Measurements from ENCODE around the gene STX12.
A peak's percentile ranks its signal among the peaks of the same experiment; 100 is the strongest.
"Not testable (repeated sequence)": the region's sequence is repeated elsewhere in the genome, so short reads cannot be mapped to it uniquely, and the experiment has no call there.

STX12 gene

DNA sequence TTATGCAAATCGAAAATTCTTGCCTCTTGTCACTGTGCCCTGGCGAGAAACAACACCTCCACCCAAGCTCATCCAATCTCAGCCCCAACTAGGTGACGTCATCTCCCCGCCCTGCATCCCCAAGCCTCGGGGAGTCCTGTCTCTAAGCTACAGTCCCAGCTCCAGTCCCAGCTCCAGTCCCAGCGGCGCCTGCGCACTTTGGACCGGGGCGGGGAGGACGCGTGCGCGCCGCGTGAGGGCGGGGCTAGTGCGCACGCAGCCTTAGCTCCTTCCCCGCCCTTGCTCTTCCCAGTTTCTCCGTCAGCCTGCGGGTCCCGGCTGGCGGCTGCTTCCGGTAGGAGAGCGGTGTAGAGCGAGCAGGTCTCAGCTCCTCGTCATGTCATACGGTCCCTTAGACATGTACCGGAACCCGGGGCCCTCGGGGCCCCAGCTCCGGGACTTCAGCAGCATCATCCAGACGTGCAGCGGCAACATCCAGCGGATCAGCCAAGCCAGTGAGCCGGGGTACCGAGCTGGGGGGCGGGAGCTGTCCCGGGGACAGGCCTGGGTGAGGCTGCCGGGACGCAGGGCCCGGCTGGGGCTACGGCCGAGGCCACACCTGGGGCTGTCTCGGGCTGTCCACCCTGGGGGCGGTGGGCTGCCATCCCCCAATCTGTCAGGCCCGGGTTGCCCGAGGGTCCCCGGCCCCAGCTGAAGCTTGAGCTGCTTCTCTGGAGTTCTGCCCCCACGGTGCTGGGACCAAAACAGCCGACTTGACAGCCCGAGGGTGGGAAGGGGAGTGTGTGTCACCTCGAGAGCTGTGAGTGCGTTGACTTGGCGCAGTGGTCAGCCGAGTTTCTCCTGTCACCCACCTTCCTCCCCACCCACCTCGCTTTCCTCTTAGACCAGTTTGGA is at the start of gene STX12:
STX12 (plus strand) TSS at position 288 of the 894 bp plus-strand sequence; CDS start at position 377, 89 bp downstream.
- peak; percentile 58 for FAIRE-seq

DNA sequence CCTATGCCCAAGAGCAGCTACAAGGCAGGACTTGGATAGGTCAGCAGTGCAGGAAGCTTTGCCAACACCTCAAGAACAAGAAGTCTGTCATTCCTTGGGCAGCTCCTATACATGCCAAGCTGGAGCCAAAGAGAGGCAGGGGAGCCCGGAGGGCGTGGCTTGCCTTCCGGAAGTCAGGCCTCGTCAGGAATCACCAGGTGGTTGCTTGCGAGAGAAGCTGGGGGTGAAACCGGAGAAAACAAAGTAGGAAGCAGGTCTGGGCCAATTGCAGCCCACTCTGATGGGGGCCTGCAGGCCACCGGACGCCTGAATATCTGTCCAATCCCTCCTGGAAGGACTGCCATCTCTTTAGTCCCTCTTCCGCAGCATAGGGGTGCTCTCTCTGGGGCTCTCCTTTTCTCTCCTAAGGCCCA is 48.1 kb upstream of the STX12 start:
- FAIRE-seq: no peak

DNA sequence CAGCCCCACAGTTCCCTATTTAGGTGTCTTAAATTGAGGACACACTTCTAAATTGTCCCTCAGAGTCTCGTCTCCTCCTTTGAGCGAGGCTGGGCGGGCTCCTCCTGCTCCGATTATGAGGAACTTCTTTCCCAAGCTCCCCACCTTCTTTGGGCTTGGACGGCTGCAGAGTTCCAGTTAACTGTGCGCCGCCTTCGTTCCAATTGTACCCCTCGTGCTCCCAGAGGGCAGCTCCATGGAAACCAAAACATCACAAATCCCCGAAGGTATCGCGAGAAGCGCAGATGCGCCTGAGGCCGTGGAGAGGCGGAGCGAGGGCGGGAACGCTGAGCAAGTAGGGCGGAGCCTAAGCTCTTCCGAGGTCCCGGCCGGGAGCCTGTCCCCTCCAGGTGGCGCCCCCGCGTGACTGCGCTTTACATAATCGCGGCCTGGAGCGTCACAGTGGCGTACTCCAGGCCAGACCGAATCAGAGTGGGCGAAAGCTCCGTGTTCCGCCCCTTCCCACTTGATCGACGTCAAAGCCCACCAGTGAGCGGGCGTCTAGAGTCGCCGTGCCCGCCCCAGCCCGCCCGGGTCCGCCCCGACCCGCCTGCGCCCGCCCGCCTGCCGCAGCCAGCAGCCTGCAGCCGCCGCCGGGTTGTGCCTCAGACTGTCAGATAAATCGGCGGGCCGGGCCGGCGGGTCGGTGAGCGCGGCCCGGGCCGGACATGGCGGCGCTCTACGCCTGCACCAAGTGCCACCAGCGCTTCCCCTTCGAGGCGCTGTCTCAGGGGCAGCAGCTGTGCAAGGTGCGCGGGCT is 47.4 kb upstream of the STX12 start, which contains the start of gene FAM76A:
FAM76A (plus strand) TSS at position 588 of the 799 bp plus-strand sequence; CDS start at position 708, 120 bp downstream.
- peak; percentile 43 for FAIRE-seq

DNA sequence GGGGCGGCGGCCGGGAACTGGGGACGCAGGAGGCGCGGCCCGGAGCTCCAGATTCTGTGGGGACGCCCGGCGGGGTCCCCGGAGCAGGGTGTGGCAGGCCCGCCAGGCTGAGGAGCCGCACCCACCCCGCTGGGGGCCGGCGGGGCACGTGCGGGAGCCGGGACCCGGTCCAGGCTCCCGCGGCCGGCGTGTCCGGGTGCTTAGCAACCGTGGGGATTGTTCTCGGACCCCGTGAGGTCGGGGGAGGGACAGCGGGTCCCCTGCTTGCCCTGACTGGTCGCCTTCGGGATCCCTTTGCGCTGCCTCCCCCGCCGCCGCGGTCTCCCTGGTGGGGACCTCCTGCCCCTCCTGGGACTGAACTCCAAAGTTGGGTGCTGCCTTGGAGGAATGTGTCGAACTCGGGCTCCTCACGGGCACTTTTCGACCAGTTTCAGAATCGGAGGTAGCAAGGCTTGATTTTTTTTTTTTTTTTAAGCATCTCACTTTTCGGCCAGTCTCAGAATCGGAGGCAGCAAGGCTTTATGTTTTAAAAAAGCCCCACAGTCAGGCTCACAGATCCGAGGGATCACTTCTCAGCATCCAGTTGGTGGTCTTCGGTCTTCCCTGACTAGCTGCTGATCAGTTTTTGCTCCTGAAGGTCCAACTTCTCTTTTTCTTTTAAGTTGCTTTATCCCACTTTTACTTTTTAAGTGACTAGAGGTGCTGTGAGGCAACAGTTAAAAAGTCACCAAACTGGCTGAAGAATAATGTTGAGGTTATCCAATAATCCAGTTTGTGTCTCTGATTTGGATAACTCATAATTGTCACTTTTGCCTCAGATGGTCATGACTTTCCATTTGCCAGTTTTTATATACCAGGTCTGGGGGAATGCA is 46.6 kb upstream of the STX12 start:
- no peak for FAIRE-seq

DNA sequence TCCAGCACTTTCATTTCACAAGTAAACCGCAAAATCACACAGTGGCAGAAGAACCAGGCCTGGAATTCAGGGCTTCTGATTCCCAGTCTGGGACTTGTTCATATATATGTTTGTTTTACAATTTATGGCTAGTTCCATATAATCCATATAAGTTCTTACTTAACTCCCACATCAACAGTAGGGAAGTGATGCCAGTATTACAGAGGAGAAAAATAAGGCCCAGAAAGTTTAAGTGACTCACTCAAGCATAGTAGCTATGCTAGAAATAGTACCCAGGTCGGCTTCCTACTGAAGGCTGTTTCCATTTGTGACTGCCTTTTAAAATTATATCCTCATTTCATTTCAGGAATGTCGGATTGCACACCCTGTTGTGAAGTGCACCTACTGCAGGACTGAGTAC is 45.9 kb upstream of the STX12 start:
- FAIRE-seq: no peak

DNA sequence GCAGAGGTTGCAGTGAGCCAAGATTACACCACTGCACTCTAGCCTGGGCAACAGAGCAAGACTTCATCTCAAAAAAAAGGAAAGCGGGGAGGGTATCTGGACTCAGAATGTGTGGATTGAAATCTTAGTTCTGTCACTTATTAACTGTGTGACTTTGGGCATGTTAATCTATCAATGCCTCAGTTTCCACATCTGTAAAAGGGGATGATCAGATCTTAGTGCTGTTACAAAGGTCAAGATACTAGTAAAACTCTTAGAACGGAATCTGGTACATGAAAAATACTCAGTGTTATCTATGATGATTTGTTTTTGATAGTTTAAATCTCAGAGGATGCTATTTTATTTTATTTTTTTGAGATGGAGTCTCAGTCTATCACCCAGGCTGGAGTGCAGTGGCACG is 36.8 kb upstream of the STX12 start:
- FAIRE-seq: no peak

DNA sequence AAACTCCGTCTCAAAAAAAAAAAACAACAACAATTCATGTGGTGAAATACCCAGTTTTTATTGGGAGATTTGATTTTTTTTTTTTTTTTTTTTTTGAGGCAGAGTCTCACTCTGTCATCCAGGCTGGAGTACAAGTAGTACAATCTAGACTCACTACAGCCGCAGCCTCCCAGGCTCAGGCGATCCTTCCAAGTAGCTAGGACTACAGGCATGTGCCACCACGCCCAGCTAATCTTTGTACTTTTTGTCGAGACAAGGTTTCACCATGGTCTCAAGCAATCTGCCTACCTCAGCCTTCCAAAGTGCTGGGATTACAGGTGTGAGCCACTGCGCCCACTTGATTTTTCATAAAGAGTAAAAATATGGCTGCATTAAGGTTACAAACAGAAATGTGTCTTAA is 31.9 kb upstream of the STX12 start:
- FAIRE-seq: no peak

DNA sequence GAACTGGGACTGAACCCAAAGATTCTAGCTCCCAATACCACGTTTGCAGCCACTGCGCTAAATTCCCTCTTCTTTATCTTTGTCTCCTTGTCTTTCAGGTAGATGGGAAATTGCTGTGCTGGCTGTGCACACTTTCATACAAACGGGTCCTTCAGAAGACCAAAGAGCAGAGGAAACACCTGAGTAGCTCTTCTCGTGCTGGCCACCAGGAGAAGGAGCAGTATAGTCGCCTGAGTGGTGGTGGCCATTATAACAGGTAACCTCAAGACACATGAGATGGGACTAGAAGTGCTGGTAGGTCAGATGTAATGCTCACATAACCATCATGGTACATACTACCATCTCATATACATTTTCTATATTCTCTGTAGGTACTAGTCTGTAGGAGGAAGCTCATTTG is 28.5 kb upstream of the STX12 start:
- no peak for FAIRE-seq

DNA sequence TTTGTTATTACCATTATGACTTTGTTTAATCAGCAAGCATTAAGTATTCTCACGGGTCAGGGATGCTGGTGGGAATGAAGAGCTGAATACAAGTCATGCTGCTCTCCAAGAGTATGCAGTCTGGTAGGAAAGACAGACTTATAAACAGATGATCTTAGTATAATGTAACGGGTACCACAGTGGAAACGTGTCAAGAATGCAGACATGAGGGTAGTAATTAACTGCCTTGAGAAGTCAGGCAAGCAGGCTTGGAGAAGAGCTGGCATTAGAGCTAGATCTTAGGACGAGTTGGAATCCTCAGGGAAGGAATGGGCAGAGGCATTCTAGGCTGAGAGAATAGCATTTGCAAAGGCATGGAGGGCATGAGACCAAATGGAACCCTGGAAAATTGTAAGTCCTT is 27.6 kb upstream of the STX12 start:
- FAIRE-seq: no peak

DNA sequence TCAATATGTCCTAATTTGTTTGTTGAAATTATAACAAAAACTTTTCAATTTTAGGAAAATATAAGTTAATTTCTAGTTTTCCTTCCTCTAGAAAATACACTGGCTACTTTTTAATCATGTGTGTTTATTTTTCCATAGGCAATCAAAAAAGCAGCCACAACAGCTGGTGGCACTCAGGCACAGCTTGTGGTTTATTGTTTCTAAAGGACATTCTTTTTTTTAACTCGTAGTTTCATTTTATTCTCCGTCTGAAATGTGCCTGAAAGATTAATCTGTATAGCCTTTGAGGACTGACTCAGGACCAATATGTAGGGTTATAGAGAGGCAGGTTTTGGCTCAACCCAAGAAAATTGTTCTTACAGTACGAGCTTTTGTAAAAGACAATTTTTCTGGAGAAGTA is 20.7 kb upstream of the STX12 start:
- no peak for FAIRE-seq

DNA sequence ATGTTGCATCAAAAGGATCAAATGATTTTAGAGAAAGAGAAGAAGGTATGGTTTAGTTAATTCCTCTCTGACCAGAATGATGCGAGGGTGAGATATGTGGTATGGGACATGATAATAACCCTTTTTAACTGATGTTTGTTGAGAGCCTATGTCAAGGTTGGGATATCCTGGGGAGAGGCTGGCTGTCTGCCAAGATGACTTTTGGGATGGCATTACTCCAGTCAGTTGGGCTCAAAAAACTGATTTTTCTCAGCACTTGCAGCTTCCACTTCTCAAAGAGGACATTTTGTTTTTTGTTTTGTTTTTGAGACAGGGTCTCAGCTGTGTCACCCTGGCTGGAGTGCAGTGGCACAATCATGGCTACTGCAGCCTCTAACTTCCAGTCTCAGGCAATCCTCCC is 17.7 kb upstream of the STX12 start:
- no peak for FAIRE-seq

DNA sequence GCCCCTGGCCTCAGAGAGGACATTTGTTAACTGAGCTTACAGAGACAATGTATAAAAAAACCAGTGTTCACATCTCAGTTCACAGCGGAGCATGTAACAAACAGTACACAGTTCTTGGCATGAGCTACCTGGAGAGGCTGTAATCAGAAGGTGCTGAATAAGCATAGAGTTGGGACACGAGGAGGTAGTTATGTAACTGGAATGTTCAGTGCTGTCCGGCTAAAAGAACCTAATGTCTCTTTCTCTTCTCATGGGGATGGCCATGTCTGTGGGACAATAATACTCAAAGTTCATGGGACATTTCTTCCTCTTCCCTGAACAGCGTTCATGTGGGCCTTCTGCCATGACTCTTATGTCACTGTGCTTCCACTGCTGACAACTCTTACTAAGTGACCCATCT is 17.2 kb upstream of the STX12 start:
- no peak for FAIRE-seq

DNA sequence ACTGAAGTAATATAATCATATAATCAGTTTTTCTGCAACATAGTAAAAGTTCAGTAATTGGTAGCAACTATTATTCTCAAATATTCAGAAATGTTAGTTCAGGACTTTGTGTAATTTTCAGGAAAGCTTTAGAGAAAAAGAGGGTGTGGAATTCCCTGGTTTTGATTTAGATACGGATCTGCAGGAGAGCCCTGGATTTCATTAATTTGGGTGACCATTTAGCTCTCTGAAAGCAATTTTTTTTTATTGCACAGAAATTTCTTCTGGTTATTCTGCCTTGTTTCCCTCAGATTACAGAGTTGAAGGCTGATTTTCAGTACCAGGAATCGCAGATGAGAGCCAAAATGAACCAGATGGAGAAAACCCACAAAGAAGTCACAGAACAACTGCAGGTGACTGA is 13.8 kb upstream of the STX12 start:
- no peak for FAIRE-seq

DNA sequence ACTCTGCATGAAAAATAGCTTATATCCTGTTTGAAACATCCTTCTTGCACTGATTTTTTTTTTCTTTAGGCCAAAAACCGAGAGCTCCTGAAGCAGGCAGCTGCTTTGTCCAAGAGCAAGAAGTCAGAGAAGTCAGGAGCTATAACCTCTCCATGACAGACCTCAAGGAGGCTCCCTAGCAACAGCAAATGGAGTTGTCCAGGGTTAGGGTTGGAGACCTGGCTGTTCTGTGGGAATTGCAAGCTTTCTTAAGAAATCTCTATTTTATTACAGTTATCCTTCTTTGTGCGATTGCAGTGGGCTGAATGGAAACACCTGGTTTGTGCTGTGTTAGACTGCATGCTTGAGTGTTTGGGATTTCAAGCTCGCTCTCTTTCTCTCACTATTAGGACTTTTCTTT is 12.6 kb upstream of the STX12 start:
- FAIRE-seq: no peak

DNA sequence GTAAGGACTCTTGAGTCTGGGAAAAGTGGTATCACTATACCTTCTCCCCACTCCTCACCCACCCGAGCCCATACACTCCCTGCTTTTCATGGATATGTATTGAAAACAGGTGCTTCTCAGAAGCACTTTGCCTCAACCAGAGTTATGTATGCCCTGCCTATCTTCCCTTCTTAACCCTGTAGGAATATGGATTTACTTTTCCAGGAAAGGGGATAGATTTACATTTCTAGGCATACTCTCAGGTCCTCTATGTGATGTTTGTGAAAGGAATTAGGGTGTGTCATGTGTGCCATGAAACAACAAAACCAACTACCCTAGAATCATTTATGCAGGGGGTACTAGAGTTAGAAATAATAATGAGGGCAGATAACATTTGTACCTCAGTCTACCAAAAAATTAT is 11.0 kb upstream of the STX12 start:
- no peak for FAIRE-seq

DNA sequence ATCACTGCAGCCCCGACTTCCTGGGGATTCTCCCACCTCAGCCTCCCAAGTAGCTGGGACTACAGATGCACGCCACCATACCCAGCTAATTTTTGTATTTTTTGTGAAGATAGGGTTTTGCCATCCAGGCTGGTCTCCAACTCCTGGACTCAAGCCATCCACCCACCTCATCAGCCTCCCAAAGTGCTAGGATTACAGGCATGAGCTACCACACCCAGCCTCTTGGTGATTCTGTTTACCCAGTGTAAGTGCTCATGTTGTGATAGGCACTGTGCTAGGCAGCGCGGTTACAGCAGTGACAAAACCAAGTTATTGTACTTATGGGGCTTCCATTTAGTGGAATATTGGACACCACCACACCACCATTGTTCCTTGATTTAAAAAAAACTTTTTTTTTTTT is 9.7 kb upstream of the STX12 start:
- FAIRE-seq: no peak

DNA sequence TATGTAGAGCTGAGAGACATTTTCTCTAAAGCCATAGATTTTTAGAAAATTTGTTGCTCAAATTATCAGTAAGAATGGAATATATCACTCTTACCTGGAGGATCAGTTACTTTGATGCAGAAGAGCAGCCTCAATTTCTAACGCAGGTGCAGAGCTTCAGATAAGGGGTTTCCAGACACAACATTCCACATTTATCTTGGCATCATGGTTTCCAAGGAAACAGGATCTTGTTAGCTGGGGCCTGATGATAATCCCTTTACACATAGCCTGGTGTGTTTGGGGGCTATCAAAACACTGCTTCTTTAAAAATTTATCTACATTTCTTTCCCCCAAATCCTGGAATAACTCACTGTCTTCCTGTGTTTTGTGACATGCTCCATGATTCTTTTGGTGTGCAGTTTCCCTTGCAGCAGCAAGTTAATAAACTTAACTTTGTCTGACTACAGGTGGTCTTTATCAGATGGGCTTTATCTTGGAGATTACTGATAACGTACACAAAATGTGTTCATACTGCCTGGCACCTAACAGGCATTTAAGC is 2.7 kb upstream of the STX12 start:
- FAIRE-seq: no peak

DNA sequence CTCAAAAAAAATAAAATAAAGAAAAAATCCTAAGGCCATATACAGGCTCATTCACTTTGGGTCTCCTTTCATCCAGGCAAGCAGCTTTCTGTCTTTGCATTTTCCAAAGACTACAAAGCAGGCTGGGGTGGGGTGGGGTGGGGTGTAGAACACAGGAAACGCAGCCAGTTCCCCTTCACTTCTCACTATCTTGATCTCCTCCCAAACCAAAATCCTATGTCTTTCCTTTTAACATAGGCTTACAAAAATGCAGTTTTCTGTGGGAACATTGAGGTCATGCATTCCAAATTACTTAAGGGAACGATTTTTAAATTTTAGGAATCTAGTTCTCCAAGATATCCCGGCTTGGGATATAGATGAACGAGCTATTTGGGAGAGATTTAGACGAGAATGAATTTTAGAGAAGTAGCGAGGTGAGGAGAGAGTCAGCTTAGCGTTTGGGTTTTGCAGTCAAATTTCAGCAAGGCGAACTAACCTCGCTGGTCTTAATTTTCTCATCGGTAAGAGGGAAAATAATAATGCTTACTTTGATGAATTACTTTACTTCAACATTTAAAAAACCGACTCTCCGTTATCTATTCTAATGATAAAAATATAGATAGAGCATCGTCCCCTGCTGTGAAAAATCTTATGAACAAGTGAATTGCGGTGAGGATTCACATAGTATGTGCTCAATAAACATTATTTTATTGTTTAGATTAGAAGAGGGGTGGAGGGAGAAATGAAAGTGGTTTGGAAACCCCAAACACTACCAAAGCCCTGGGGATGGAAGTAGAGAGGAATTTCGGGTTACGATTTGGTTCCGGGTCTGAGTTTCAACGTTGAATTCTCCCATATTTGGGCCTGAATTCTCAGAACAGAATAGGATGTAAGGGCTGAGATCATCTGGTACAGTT is 735 bp upstream of the STX12 start:
- no peak for FAIRE-seq

DNA sequence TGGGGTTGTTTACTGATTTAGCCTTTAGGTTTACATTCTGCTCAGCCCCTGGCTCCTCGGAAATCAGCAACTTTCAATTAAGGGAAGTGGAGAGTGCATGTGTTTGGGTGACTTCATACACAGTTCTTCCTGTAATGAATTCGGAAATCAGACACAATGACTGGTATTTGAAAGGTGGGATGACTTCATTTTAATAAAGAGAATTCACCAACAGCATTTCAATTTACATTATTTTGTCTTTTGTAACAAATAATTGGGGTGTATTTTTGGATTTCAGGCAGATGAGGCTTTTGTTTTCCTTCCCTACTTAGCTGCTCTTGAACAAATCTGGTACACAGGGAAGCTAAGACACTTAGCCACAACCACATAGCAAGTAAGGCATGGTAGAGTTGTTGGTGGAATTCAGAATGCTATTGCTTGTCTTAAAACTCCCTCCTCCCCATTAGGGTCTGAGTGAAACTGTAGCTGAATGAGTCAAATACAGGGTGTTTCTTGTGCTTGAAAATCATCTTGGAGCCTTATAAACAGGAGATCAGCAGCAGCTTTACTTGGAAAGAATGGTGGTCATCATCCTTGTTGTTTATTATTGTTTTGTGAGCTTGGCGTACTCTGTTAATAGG is 917 bp downstream of the STX12 start:
- FAIRE-seq: no peak

DNA sequence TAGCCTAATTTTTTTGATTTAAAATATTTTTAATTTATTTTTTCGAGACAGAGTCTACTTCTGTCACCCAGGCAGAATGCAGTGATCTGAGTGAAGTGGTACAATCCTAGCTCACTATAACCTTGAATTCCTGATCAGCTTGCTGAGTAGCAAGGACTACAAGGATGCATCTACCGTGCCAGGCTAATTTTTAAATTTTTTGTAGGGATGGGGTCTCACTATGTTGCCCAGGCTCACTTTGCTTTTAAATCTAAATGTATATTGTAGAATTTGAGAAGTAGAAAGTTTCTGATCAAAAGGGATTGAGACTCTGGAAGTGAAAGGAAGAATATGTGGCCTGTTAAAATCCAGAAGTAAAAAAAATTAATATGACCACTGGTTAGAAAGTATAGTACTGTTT is 1.6 kb downstream of the STX12 start:
- FAIRE-seq: no peak

DNA sequence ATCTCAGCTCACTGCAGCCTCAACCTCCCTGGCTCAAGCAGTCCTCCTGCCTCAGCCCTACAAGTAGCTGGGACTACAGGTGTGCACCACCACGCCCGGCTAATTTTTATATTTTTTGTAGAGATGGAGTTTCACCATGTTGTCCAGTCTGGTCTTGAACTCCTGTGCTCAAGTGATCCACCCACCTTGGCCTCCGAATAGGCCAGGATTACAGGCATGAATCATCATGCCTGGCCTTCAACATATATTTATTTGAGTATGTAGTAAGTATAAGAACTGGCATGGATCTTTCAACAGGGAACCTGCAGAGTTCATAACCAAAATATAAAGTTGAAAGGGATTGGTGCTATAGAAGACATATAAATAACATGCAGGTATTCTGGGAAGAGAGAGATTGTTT is 2.3 kb downstream of the STX12 start:
- FAIRE-seq: not testable (repeated sequence)

All from colon (tissue), 2 donors.